ENCODE data around the gene PPP2R2D.

PPP2R2D gene

DNA sequence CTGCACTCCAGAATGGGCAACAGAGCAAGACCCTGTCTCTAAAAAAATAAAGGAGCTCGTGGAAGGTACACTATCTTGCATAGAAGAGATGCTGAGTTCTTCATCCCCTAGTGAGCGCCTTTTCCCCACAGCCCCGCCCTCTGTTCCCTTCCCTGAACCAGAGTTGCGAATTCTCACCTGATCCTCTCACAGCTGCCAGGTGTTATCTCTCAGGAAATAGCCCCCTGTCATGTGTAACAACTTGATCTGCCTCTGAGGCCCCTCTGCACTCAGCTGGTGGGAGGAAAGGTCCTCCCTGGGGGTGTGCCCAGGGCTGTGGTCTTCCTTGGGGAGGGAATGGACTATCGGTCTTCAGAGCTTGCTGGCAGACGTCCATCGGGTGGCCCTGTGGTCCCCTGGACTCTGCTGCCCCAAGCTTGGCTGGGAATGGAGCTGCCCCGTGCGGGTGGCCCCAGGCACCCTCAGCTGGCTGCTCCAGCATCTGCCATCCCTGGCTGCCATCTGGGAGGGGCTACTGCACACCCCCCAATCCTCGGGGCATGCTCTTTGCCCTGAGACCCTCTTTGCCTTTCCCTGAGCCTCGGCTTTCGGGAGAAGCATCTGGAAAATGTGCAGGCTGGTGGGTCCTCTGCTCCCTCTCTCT lies 102.6 kb downstream of the PPP2R2D start:
- no peak for DNase-seq

DNA sequence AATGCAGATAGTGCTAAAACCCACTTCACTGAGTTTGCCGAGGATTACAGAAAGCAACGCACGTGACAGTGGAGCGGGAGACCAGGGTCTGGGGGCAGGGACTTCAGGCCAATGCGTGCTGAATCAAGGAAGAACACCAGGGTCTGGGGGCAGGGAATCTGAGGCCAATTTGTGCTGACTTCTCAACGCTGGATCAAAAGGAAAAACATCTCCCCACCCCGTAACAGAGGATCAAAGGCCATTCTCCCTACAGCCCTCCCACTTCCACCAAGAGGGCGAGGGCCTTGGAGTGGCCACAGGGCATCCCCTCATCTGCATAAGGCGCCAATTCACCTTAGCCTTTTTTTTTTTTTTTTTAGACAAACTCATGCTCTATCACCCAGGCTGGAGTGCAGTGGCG lies 103.2 kb downstream of the PPP2R2D start:
- DNase-seq: no peak

- no peak for DNase-seq
These were observed 104.3 kb downstream of the PPP2R2D start for GRCh38 chr10:132005147-132005546.

- DNase-seq: no peak
These were observed 106.2 kb downstream of the PPP2R2D start for GRCh38 chr10:132006966-132007365.

- DNase-seq: no peak
These were observed 106.9 kb downstream of the PPP2R2D start for GRCh38 chr10:132007681-132008080.

Measured in activated CD4-positive, alpha-beta T cell treated with anti-CD3 and anti-CD28 coated beads for 1 hour (primary cell).